GM18517 (cell line): ENCODE measurements around the gene IFNK.

Experiments used
- ATAC-seq: cut with Tn5 transposase; IDR thresholded peaks from one replicate; pipeline ENCODE4 v1.9.1; 2021; ENCODE audit warnings: mild to moderate bottlenecking, moderate library complexity; ENCODE audit not compliant: unreplicated experiment

The IFNK gene

GRCh38 chr9:27510780-27511179 is 13.3 kb upstream of the IFNK start:
- ATAC-seq: no peak

- no peak for ATAC-seq
These were observed 12.3 kb upstream of the IFNK start for GRCh38 chr9:27511771-27512170.

GRCh38 chr9:27514551-27514950 is 9.5 kb upstream of the IFNK start:
- no peak for ATAC-seq

- no peak for ATAC-seq
These were observed 6.1 kb upstream of the IFNK start for GRCh38 chr9:27518006-27518405.

- no peak for ATAC-seq
These were observed 5.3 kb upstream of the IFNK start for GRCh38 chr9:27518809-27519208.

- ATAC-seq: no peak
These were observed 4.3 kb upstream of the IFNK start for GRCh38 chr9:27519466-27520465.

GRCh38 chr9:27520986-27521385 is 3.1 kb upstream of the IFNK start:
- no peak for ATAC-seq

GRCh38 chr9:27523141-27523540 is 949 bp upstream of the IFNK start:
- ATAC-seq: no peak

GRCh38 chr9:27527702-27528075 is 3.6 kb downstream of the IFNK start:
- ATAC-seq: no peak

GRCh38 chr9:27528076-27528885 is 4.2 kb downstream of the IFNK start:
- peak; percentile 54 for ATAC-seq

GRCh38 chr9:27528886-27529315 is 4.8 kb downstream of the IFNK start:
- peak; percentile 23 for ATAC-seq

GRCh38 chr9:27529316-27530278 is 5.5 kb downstream of the IFNK start, which contains the start of gene MOB3B:
Gene MOB3B, minus strand, starts transcription at chr9:27529814. Its CDS starts 74,264 bp downstream, at chr9:27455550.
- peak; percentile 73 for ATAC-seq

- no peak for ATAC-seq
These were observed 7.0 kb downstream of the IFNK start for GRCh38 chr9:27530915-27531755.

- no peak for ATAC-seq
These were observed 8.0 kb downstream of the IFNK start for GRCh38 chr9:27532046-27532445.

- ATAC-seq: no peak
These were observed 9.2 kb downstream of the IFNK start for GRCh38 chr9:27533311-27533710.

- ATAC-seq: no peak
These were observed 10.0 kb downstream of the IFNK start for GRCh38 chr9:27534131-27534530.

- no peak for ATAC-seq
These were observed 10.6 kb downstream of the IFNK start for GRCh38 chr9:27534658-27535209.

GRCh38 chr9:27535701-27536118 is 11.6 kb downstream of the IFNK start:
- ATAC-seq: peak; percentile 45

GRCh38 chr9:27536168-27536567 is 12.1 kb downstream of the IFNK start:
- ATAC-seq: no peak
